Measurements from ENCODE around the gene TMA7. TPM values are rescaled to one million over a fixed set of nuclear protein-coding genes. Genes with fewer than 3 reads are reported as not detected.
A peak's percentile ranks its signal among the peaks of the same experiment; 100 is the strongest.

Gene TMA7
- total and polyA plus RNA-seq, 2 of the 13 experiments (the other 11 are each of a cell fraction or from before 2014, with no cell fraction given), result 100 to 486 TPM

- TF ChIP-seq, protein P1, sequence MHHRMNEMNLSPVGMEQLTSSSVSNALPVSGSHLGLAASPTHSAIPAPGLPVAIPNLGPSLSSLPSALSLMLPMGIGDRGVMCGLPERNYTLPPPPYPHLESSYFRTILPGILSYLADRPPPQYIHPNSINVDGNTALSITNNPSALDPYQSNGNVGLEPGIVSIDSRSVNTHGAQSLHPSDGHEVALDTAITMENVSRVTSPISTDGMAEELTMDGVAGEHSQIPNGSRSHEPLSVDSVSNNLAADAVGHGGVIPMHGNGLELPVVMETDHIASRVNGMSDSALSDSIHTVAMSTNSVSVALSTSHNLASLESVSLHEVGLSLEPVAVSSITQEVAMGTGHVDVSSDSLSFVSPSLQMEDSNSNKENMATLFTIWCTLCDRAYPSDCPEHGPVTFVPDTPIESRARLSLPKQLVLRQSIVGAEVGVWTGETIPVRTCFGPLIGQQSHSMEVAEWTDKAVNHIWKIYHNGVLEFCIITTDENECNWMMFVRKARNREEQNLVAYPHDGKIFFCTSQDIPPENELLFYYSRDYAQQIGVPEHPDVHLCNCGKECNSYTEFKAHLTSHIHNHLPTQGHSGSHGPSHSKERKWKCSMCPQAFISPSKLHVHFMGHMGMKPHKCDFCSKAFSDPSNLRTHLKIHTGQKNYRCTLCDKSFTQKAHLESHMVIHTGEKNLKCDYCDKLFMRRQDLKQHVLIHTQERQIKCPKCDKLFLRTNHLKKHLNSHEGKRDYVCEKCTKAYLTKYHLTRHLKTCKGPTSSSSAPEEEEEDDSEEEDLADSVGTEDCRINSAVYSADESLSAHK (CRISPR knock-in tag; IDR thresholded peaks at IDR 0.05; ENCODE audit: borderline replicate concordance), result no peak
- TF ChIP-seq DPF2 (CRISPR knock-in tag; IDR thresholded peaks at IDR 0.05; ENCODE audit: borderline replicate concordance, low read depth) (no peak), HNRNPL (IDR thresholded peaks at IDR 0.05; ENCODE audit: low read depth, low read length) (no peak), PLRG1 (conservative IDR thresholded peaks at IDR 0.05) (no peak), ZNF180 (CRISPR knock-in tag; IDR thresholded peaks at IDR 0.05; ENCODE audit: borderline replicate concordance, low read depth) (no peak), NBN (conservative IDR thresholded peaks at IDR 0.05) (no peak), KLF15 (CRISPR knock-in tag; IDR thresholded peaks at IDR 0.05; ENCODE audit: borderline replicate concordance) (no peak), ZNF207 (IDR thresholded peaks at IDR 0.05; ENCODE audit: borderline replicate concordance) (no peak), ZMYM3 (CRISPR knock-in tag; IDR thresholded peaks at IDR 0.05) (peak; percentile 61; the same call in 1 of the 2 replicates), AGO2 (optimal IDR thresholded peaks at IDR 0.05; ENCODE audit: low read depth, low read length) (no peak), NFYB (CRISPR knock-in tag; IDR thresholded peaks at IDR 0.05) (0 out of 2 replicates have a peak, but pooled peaks have one; percentile 13), POLR2G (IDR thresholded peaks at IDR 0.05; ENCODE audit: low read depth, low read length) (peak; percentile 68), KLF6 (CRISPR knock-in tag; IDR thresholded peaks at IDR 0.05) (no peak), ZNF468 (CRISPR knock-in tag; IDR thresholded peaks at IDR 0.05) (no peak), KDM1A (CRISPR knock-in tag; IDR thresholded peaks at IDR 0.05) (no peak), PBX2 (CRISPR knock-in tag; IDR thresholded peaks at IDR 0.05) (no peak), KMT2B (CRISPR knock-in tag; IDR thresholded peaks at IDR 0.05) (0 out of 2 replicates have a peak, but pooled peaks have one; percentile 28), THYN1 (CRISPR knock-in tag; IDR thresholded peaks at IDR 0.05; ENCODE audit: borderline replicate concordance, low read depth) (no peak), GATAD1 (CRISPR knock-in tag; IDR thresholded peaks at IDR 0.05) (0 out of 2 replicates have a peak, but pooled peaks have one; percentile 26), SMC3 (IDR thresholded peaks at IDR 0.05; ENCODE audit: low read length) (peak; percentile 85), JUND (CRISPR knock-in tag; IDR thresholded peaks at IDR 0.05) (no peak), NPAS2 (CRISPR knock-in tag; IDR thresholded peaks at IDR 0.05; ENCODE audit: borderline replicate concordance) (no peak)
- TF ChIP-seq, protein P2, sequence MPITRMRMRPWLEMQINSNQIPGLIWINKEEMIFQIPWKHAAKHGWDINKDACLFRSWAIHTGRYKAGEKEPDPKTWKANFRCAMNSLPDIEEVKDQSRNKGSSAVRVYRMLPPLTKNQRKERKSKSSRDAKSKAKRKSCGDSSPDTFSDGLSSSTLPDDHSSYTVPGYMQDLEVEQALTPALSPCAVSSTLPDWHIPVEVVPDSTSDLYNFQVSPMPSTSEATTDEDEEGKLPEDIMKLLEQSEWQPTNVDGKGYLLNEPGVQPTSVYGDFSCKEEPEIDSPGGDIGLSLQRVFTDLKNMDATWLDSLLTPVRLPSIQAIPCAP (CRISPR knock-in tag; IDR thresholded peaks at IDR 0.05; ENCODE audit: low read depth), result no peak
- TF ChIP-seq, protein P3, sequence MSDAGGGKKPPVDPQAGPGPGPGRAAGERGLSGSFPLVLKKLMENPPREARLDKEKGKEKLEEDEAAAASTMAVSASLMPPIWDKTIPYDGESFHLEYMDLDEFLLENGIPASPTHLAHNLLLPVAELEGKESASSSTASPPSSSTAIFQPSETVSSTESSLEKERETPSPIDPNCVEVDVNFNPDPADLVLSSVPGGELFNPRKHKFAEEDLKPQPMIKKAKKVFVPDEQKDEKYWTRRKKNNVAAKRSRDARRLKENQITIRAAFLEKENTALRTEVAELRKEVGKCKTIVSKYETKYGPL (CRISPR knock-in tag; IDR thresholded peaks at IDR 0.05), result no peak
- TF ChIP-seq, protein P4, sequence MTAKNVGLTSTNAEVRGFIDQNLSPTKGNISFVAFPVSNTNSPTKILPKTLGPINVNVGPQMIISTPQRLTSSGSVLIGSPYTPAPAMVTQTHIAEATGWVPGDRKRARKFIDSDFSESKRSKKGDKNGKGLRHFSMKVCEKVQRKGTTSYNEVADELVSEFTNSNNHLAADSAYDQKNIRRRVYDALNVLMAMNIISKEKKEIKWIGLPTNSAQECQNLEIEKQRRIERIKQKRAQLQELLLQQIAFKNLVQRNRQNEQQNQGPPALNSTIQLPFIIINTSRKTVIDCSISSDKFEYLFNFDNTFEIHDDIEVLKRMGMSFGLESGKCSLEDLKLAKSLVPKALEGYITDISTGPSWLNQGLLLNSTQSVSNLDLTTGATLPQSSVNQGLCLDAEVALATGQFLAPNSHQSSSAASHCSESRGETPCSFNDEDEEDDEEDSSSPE (CRISPR knock-in tag; IDR thresholded peaks at IDR 0.05), result no peak
Observed at GRCh38 chr3:48400824-48401433, 39.1 kb upstream of the TMA7 start (continued).
